Subcutaneous abdominal adipose tissue (tissue), 5 donors: ENCODE results near the gene ISG15.
"Not testable (repeated sequence)": the region's sequence is repeated elsewhere in the genome, so short reads cannot be mapped to it uniquely, and the experiment has no call there.

Experiments used
- H3K27ac ChIP-seq: one replicate; pipeline ENCODE4 v1.7.0; 2013; ENCODE audit warnings: low read depth, mild to moderate bottlenecking, inconsistent platforms, low read length, moderate library complexity
- H3K27me3 ChIP-seq, 5 donors: one replicate each; pipeline ENCODE4 v1.7.0; 2013; ENCODE audit warnings: low read length in 5 of 5, inconsistent platforms in 1 of 5; ENCODE audit not compliant: control insufficient read depth in 5 of 5, insufficient read depth in 4 of 5
- H3K36me3 ChIP-seq, 5 donors: one replicate each; pipeline ENCODE4 v1.7.0; 2013; ENCODE audit warnings: low read length in 5 of 5; ENCODE audit not compliant: control insufficient read depth in 5 of 5, insufficient read depth in 5 of 5
- H3K4me1 ChIP-seq, 5 donors: one replicate each; pipeline ENCODE4 v1.7.0; 2013; ENCODE audit warnings: low read length in 5 of 5, mild to moderate bottlenecking in 3 of 5, moderate library complexity in 1 of 5; ENCODE audit not compliant: control insufficient read depth in 5 of 5, insufficient read depth in 5 of 5
- H3K4me3 ChIP-seq, 5 donors: one replicate each; pipeline ENCODE4 v1.7.0; 2013; ENCODE audit warnings: low read length in 5 of 5, low read depth in 1 of 5
- H3K9ac ChIP-seq, 5 donors: one replicate each; pipeline ENCODE4 v1.7.0; 2013; ENCODE audit warnings: low read length in 5 of 5, mild to moderate bottlenecking in 4 of 5, moderate library complexity in 3 of 5
- H3K9me3 ChIP-seq, 5 donors: one replicate each; pipeline ENCODE4 v1.7.0; 2013; ENCODE audit warnings: low read length in 5 of 5; ENCODE audit not compliant: control insufficient read depth in 5 of 5
- donor health status: healthy.
- donor health status: healthy.
- donor health status: healthy.
- donor health status: healthy.
- donor health status: healthy.

Gene ISG15

GRCh38 chr1:1053022-1053421 lies 39.7 kb downstream of the ISG15 start:
- Histone ChIP-seq H3K4me1 (no peaks in the 10 kb centered on the region), H3K27me3 (peaks cover 2 to 17% (median 10%) of the 10 kb centered on the region in 5 donors), H3K9me3 (no peaks in the 10 kb centered on the region), H3K4me3 (no peak overlapping the region), H3K9ac (no peak overlapping the region), H3K36me3 (peaks cover 0 to 30% (median 0%) of the 10 kb centered on the region in 5 donors), H3K27ac (no peak overlapping the region)

- no peak overlapping the region for H3K9ac ChIP-seq
Measured at GRCh38 chr1:1053682-1054081, 40.4 kb downstream of the ISG15 start.

GRCh38 chr1:1054099-1054700 lies 40.9 kb downstream of the ISG15 start:
- H3K9me3 ChIP-seq: no peaks in the 10 kb centered on the region
- H3K36me3 ChIP-seq: peaks cover 0 to 30% (median 0%) of the 10 kb centered on the region in 5 donors
- peaks cover 0 to 10% (median 5%) of the 10 kb centered on the region in 5 donors for H3K4me1 ChIP-seq
- no peak overlapping the region for H3K9ac ChIP-seq
- peaks cover 7 to 26% (median 18%) of the 10 kb centered on the region in 5 donors for H3K27me3 ChIP-seq
- no peak overlapping the region for H3K27ac ChIP-seq
- no peak overlapping the region for H3K4me3 ChIP-seq

More at GRCh38 chr1:1053682-1054081, 40.4 kb downstream of the ISG15 start:
- Histone ChIP-seq H3K4me1 (peaks cover 0 to 5% (median under 1%) of the 10 kb centered on the region in 5 donors), H3K27ac (no peak overlapping the region), H3K27me3 (peaks cover 7 to 23% (median 15%) of the 10 kb centered on the region in 5 donors), H3K36me3 (peaks cover 0 to 30% (median 0%) of the 10 kb centered on the region in 5 donors), H3K9me3 (no peaks in the 10 kb centered on the region), H3K4me3 (no peak overlapping the region)

- no peak overlapping the region for H3K4me3 ChIP-seq
- H3K36me3 ChIP-seq: peaks cover 0 to 30% (median 0%) of the 10 kb centered on the region in 5 donors
- no peak overlapping the region for H3K27ac ChIP-seq
- peaks cover 0 to 17% (median 10%) of the 10 kb centered on the region in 5 donors for H3K4me1 ChIP-seq
- H3K9ac ChIP-seq: no peak overlapping the region
- no peaks in the 10 kb centered on the region for H3K9me3 ChIP-seq
- peaks cover 11 to 29% (median 22%) of the 10 kb centered on the region in 5 donors for H3K27me3 ChIP-seq
Measured at GRCh38 chr1:1054971-1055370, 41.7 kb downstream of the ISG15 start.

- H3K9ac ChIP-seq: no peak overlapping the region
- H3K27me3 ChIP-seq: peaks cover 16 to 37% (median 28%) of the 10 kb centered on the region in 5 donors
- H3K27ac ChIP-seq: no peak overlapping the region
- no peak overlapping the region for H3K4me3 ChIP-seq
- peaks cover 0 to 28% (median 0%) of the 10 kb centered on the region in 5 donors for H3K36me3 ChIP-seq
- H3K9me3 ChIP-seq: no peaks in the 10 kb centered on the region
- peaks cover 0 to 21% (median 12%) of the 10 kb centered on the region in 5 donors for H3K4me1 ChIP-seq
Measured at GRCh38 chr1:1055841-1056736, 42.8 kb downstream of the ISG15 start.

GRCh38 chr1:1057769-1058087 lies 44.4 kb downstream of the ISG15 start:
- Histone ChIP-seq H3K36me3 (peaks cover 0 to 16% (median 0%) of the 10 kb centered on the region in 5 donors), H3K27me3 (peaks cover 18 to 50% (median 40%) of the 10 kb centered on the region in 5 donors), H3K4me1 (peaks cover 0 to 21% (median 12%) of the 10 kb centered on the region in 5 donors)
- not testable (repeated sequence) for H3K9me3 ChIP-seq, H3K27ac ChIP-seq, H3K9ac ChIP-seq, H3K4me3 ChIP-seq

- Histone ChIP-seq H3K27me3 (peaks cover 21 to 56% (median 46%) of the 10 kb centered on the region in 5 donors), H3K36me3 (peaks cover 0 to 16% (median 0%) of the 10 kb centered on the region in 5 donors), H3K27ac (no peak overlapping the region), H3K4me3 (peak overlapping the region in 1 of 5 donors; percentile 64), H3K9ac (no peak overlapping the region), H3K4me1 (peaks cover 0 to 21% (median 12%) of the 10 kb centered on the region in 5 donors), H3K9me3 (no peaks in the 10 kb centered on the region)
Measured at GRCh38 chr1:1058088-1058905, 45.0 kb downstream of the ISG15 start.

- H3K4me1 ChIP-seq: peaks cover 0 to 26% (median 14%) of the 10 kb centered on the region in 5 donors
- H3K9ac ChIP-seq: no peak overlapping the region
- H3K9me3 ChIP-seq: no peaks in the 10 kb centered on the region
- H3K36me3 ChIP-seq: peaks cover 0 to 11% (median 0%) of the 10 kb centered on the region in 5 donors
- H3K27me3 ChIP-seq: peaks cover 28 to 63% (median 51%) of the 10 kb centered on the region in 5 donors
- peak overlapping the region in 4 of 5 donors; percentile 27 to 67 (median 60) for H3K4me3 ChIP-seq
- H3K27ac ChIP-seq: no peak overlapping the region
Measured at GRCh38 chr1:1058921-1059493, 45.7 kb downstream of the ISG15 start.

- H3K9me3 ChIP-seq: no peaks in the 10 kb centered on the region
- peaks cover 0 to 5% (median 0%) of the 10 kb centered on the region in 5 donors for H3K36me3 ChIP-seq
- peaks cover 30 to 69% (median 56%) of the 10 kb centered on the region in 5 donors for H3K27me3 ChIP-seq
- peak overlapping the region in 1 of 5 donors; percentile 59 for H3K9ac ChIP-seq
- H3K27ac ChIP-seq: no peak overlapping the region
- H3K4me1 ChIP-seq: peaks cover 0 to 28% (median 16%) of the 10 kb centered on the region in 5 donors
- peak overlapping the region in 4 of 5 donors; percentile 27 to 67 (median 58) for H3K4me3 ChIP-seq
Measured at GRCh38 chr1:1059494-1060280, 46.4 kb downstream of the ISG15 start.
